ACC112 (cell line): ENCODE measurements around the gene RASAL1.
"Not testable (repeated sequence)": the region's sequence is repeated elsewhere in the genome, so short reads cannot be mapped to it uniquely, and the experiment has no call there.

Experiments used
- H2AFZ ChIP-seq: fragments of 200-600 bp; sonication (generic); one replicate; pipeline ENCODE4 v1.6.0; 2017; ENCODE audit warnings: antibody characterized with exemption, low read length; ENCODE audit not compliant: unreplicated experiment
- H3K27ac ChIP-seq: fragments of 200-600 bp; sonication (generic); 2 replicates; pipeline ENCODE4 v1.5.1; 2014; ENCODE audit warnings: low read depth, mild to moderate bottlenecking, antibody characterized with exemption, low read length, moderate library complexity
- H3K27me3 ChIP-seq: fragments of 200-600 bp; sonication (generic); 2 replicates; pipeline ENCODE4 v1.6.1; 2014; ENCODE audit warnings: mild to moderate bottlenecking, antibody characterized with exemption, low read length, moderate library complexity, mixed read lengths; ENCODE audit not compliant: insufficient read depth
- H3K36me3 ChIP-seq: fragments of 200-600 bp; sonication (generic); 2 replicates; pipeline ENCODE4 v1.6.1; 2016; ENCODE audit warnings: mild to moderate bottlenecking, antibody characterized with exemption, low read length, moderate library complexity, mixed read lengths; ENCODE audit not compliant: insufficient read depth
- H3K4me1 ChIP-seq: fragments of 200-600 bp; sonication (generic); one replicate; pipeline ENCODE4 v1.6.1; 2016; ENCODE audit warnings: low read length, mixed read lengths; ENCODE audit not compliant: insufficient read depth, unreplicated experiment, control insufficient read depth
- H3K4me3 ChIP-seq: fragments of 200-600 bp; sonication (generic); 2 replicates; pipeline ENCODE4 v1.5.1; 2014; ENCODE audit warnings: mild to moderate bottlenecking, low read depth, low read length
- H3K79me2 ChIP-seq: fragments of 200-600 bp; sonication (generic); one replicate; pipeline ENCODE4 v1.6.0; 2016; ENCODE audit warnings: low read length; ENCODE audit not compliant: control insufficient read depth, unreplicated experiment, insufficient read depth

The RASAL1 gene

DNA sequence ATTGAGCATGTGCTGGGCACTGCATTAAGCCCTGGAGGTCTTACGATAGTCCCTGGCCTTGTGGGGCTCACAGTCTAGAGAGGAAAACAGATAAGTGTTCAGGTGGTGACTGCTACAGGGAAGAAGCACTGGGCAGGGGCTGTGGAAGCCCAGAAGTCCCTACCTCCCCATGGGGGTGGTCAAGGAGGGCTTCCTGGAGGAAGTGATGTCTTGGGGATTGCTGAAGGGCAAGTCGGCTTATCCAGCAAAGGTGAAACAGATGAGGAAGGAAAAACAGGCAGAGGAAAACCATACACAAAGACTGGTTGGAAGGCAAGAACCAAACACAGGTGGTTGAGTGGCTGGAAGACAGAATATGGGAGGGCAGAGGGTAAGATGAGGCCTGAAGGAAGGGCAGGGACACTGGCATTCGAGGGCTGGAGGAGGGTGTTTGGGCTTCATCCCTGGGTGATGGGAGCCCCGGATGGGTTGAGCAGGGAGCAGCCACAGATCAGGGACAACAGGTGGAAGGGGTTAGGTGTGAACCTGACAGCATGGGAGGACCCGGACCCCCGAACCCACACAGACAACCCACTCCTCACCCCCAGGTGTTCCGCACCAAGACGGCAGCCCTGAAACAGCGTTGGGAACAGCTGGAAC, 16.8 kb upstream of the RASAL1 start:
- Histone ChIP-seq H3K27ac (no peak overlapping the region), H3K4me1 (peaks cover 11% of the 10 kb centered on the region), H3K4me3 (peak overlapping the region; percentile 70), H3K27me3 (peaks cover 33% of the 10 kb centered on the region), H2AFZ (no peak overlapping the region), H3K79me2 (no peaks in the 10 kb centered on the region), H3K36me3 (no peaks in the 10 kb centered on the region)

DNA sequence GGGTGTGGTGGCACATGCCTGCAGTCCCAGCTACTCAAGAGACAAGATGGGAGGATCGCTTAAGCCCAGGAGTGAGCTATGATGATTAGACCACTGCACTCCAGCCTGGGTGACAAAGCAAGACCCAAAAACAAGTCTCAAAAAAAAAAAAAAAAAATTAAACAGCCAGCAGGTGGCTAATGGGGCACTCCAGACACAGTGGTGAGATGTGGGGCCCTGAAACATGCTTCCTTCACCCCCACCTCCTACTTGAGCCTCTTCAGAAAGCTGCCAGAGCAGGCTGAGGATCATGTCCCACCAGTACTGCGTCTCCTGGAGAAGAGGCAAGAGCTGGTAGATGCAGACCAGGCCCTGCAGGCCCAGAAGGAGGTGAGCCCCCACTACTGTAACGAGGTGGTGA, 16.1 kb upstream of the RASAL1 start:
- H3K36me3 ChIP-seq = no peaks in the 10 kb centered on the region
- no peak overlapping the region for H2AFZ ChIP-seq
- H3K4me1 ChIP-seq = peaks cover 11% of the 10 kb centered on the region
- H3K27ac ChIP-seq = no peak overlapping the region
- no peaks in the 10 kb centered on the region for H3K79me2 ChIP-seq
- peaks cover 33% of the 10 kb centered on the region for H3K27me3 ChIP-seq
- no peak overlapping the region for H3K4me3 ChIP-seq

- Histone ChIP-seq H3K4me3 (no peak within 1 kb of the TSS), H3K27ac (no peak within 1 kb of the TSS), H2AFZ (no peak within 1 kb of the TSS), H3K27me3 (peaks cover 21% of the 10 kb centered on the region), H3K79me2 (no peaks in the 10 kb centered on the region), H3K36me3 (no peaks in the 10 kb centered on the region), H3K4me1 (peaks cover 11% of the 10 kb centered on the region)
Measured at GRCh38 chr12:113149361-113150150, 14.0 kb upstream of the RASAL1 start, which contains the start of gene CFAP73. CFAP73 (plus strand) TSS chr12:113149724; CDS start chr12:113149858, 134 bp downstream.

DNA sequence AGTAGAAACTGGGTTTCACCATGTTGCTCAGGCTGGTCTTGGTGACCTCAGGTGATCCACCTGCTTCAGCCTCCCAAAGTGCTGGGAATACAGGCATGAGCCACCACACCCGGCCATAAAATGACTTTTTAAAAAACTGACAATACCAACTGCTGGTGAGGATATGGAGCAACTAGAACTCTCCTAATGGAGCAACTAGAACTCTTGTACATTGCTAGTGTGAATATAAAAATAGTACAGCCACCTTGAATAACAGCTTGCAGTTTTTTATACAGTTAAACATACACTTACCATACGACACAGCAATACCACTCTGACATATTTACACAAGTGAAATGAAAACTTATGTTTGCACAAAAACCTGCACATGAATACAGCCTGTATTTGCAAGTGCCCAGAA, 11.4 kb upstream of the RASAL1 start:
- no peak overlapping the region for H3K4me3 ChIP-seq
- no peak overlapping the region for H3K27ac ChIP-seq
- H3K79me2 ChIP-seq = no peaks in the 10 kb centered on the region
- no peak overlapping the region for H2AFZ ChIP-seq
- H3K27me3 ChIP-seq = peaks cover 3% of the 10 kb centered on the region
- peaks cover 11% of the 10 kb centered on the region for H3K4me1 ChIP-seq
- H3K36me3 ChIP-seq = no peaks in the 10 kb centered on the region

DNA sequence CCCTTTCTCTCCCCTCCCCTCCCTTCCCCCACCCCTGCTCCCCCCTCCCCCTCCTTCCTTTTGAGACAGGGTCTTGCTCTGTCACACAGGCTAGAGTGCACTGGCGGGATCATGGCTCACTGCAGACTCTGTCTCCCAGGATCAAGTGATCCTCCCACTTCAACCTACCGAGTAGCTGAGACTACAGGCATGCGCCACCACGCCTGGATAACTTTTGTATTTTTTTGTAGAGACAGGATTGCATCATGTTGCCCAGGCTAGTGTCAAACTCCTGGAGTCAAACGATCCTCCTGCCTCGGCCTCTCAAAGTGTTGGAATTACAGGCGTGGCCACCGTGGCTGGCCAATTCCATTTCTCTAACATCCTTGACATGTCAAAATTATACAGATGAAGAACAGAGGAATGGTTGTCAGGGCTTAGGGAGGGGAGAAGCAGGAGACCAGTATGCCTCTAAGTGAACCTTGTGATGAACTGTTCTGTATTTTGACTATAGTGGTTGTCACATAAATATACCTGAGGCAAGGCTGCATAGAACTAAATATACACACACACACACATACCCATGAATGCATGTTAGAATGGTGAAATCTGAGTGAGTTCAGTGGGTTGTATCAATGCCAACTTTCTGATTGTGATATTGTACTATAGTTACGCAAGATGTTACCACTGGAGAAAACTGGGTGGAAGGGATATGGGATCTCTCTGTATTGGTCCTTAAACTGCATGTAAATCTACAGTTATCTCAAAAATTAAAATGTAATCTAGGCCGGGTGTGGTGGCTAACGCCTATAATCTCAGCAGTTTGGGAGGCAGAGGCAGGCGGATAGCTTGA, 10.4 kb upstream of the RASAL1 start:
- Histone ChIP-seq H3K27ac (no peak overlapping the region), H2AFZ (no peak overlapping the region), H3K27me3 (no peaks in the 10 kb centered on the region), H3K36me3 (no peaks in the 10 kb centered on the region), H3K4me3 (no peak overlapping the region), H3K4me1 (peaks cover 11% of the 10 kb centered on the region), H3K79me2 (no peaks in the 10 kb centered on the region)

- H3K27me3 ChIP-seq = no peaks in the 10 kb centered on the region
- H3K36me3 ChIP-seq = no peaks in the 10 kb centered on the region
- no peak overlapping the region for H2AFZ ChIP-seq
- H3K79me2 ChIP-seq = no peaks in the 10 kb centered on the region
- H3K27ac ChIP-seq = no peak overlapping the region
- H3K4me3 ChIP-seq = no peak overlapping the region
- peaks cover 5% of the 10 kb centered on the region for H3K4me1 ChIP-seq
Measured at GRCh38 chr12:113144806-113145205, 9.2 kb upstream of the RASAL1 start.

- H3K4me3 ChIP-seq = no peak overlapping the region
- no peaks in the 10 kb centered on the region for H3K27me3 ChIP-seq
- no peaks in the 10 kb centered on the region for H3K36me3 ChIP-seq
- H3K4me1 ChIP-seq = no peaks in the 10 kb centered on the region
- no peak overlapping the region for H2AFZ ChIP-seq
- no peak overlapping the region for H3K27ac ChIP-seq
- no peaks in the 10 kb centered on the region for H3K79me2 ChIP-seq
Measured at GRCh38 chr12:113143959-113144358, 8.4 kb upstream of the RASAL1 start.

DNA sequence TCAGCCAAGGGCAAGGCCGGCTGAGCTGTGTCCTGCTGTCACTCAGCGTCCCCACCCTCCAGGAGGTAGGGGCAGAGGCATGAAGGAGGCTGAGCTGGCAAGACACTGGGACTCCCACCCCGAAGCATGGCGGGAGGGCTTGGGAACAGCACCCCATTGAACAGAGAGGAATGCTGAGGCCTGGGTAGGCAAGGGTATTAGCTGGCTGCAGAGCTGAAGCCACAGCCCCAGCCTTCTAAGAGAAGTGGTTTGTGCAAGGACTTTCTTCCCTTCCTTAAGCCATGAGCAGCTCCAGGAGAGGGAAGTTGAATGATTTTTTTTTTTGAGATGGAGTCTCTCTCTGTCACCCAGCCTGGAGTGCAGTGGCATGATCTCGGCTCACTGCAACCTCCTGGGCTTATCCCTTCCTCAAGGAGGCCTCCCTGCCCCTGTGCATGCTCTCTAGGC, 7.3 kb upstream of the RASAL1 start:
- Histone ChIP-seq H3K27ac (no peak overlapping the region), H3K27me3 (no peaks in the 10 kb centered on the region), H3K4me1 (no peaks in the 10 kb centered on the region)

DNA sequence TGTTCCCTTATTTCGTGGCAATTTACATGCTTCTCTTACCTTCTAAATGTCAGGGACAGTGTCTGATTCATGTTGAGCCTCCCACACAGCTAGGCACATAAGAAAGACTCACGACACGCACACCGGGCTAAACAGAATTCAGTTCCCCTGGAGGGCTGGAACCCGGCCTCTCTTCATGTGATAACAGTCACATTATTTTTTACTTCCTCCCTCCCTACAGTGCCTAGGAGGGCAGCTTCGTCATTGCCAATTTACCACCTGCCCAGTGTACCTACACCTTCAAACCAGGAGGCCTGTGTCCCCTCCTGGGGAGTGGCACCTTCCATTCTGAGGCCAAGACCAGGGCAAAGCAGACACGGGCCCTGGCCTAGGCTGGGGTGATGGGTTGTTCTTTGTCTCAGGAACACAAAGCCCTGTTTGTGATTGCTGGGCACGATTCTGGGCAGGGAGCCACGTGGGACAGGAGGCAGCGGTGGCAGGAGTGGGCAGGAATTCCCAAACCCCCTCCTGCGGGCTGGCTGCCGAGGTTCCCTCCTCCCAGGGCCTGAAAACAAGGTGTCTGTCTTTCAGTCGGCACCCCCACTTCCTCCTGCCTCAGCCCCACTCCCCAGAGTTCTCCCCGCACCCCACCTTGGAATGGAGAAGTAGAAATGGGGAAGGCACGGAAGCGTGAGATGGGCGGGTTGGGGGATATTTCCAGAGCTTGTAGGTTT, 6.8 kb upstream of the RASAL1 start:
- Histone ChIP-seq H2AFZ (no peak overlapping the region), H3K27ac (no peak overlapping the region), H3K27me3 (no peaks in the 10 kb centered on the region)

More for the DNA sequence above, 7.3 kb upstream of the RASAL1 start:
- Histone ChIP-seq H2AFZ (no peak overlapping the region), H3K79me2 (no peaks in the 10 kb centered on the region), H3K4me3 (no peak overlapping the region), H3K36me3 (no peaks in the 10 kb centered on the region)

DNA sequence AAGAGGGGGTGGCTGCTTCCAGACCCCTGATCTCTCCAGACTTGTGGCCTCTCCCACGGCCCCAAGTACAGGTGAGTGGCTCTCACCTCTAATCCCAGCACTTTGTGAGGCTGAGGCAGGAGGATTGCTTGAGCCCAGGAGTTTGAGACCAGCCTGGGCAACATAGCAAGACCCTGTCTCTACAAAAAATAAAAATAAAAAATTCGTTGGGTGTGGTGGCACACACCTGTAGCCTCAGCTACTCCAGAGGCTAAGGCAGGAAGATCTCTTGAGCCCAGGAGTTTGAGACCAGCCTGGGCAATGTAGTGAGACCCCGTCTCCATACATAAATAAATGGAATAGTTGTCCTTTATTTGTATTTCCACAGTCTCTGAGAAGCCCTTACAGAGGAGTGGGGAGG, 6.2 kb upstream of the RASAL1 start:
- H2AFZ ChIP-seq, H3K36me3 ChIP-seq, H3K27ac ChIP-seq, H3K27me3 ChIP-seq, H3K79me2 ChIP-seq, H3K4me1 ChIP-seq, H3K4me3 ChIP-seq: not testable (repeated sequence)

More for the DNA sequence above, 6.8 kb upstream of the RASAL1 start:
- H3K4me1 ChIP-seq = no peaks in the 10 kb centered on the region
- no peaks in the 10 kb centered on the region for H3K79me2 ChIP-seq
- H3K36me3 ChIP-seq = no peaks in the 10 kb centered on the region
- H3K4me3 ChIP-seq = no peak overlapping the region
